Smooth muscle cell (in vitro differentiated cells): ENCODE results near the gene NT5M. TPM values are rescaled to one million over a fixed set of nuclear protein-coding genes. Genes with fewer than 3 reads are reported as not detected.

ENCODE experiments used
- DNase-seq: peaks from one replicate; lab custom pipeline; 2025; ENCODE audit not compliant: unreplicated experiment; lab: John Stamatoyannopoulos, UW
- H2AFZ ChIP-seq: fragments of 200-600 bp; sonication (generic); 2 replicates; pipeline ENCODE4 v1.6.0; 2016; ENCODE audit warnings: antibody characterized with exemption, low read depth, mild to moderate bottlenecking
- H3F3A ChIP-seq: fragments of 200-600 bp; sonication (generic); 2 replicates; pipeline ENCODE4 v1.6.0; 2017; ENCODE audit warnings: antibody characterized with exemption, low read depth
- H3K27ac ChIP-seq: fragments of 200-600 bp; sonication (generic); 2 replicates; pipeline ENCODE4 v1.5.1; 2016; ENCODE audit warnings: low read depth, mild to moderate bottlenecking
- H3K27me3 ChIP-seq: fragments of 200-600 bp; sonication (generic); 2 replicates; pipeline ENCODE4 v1.6.1; 2016; ENCODE audit warnings: low read depth, mild to moderate bottlenecking
- H3K36me3 ChIP-seq: fragments of 200-600 bp; sonication (generic); 2 replicates; pipeline ENCODE4 v1.5.1; 2016; ENCODE audit warnings: low read depth
- H3K4me1 ChIP-seq: fragments of 200-600 bp; sonication (generic); 2 replicates; pipeline ENCODE4 v1.5.1; 2016; ENCODE audit warnings: low read depth
- H3K4me2 ChIP-seq: fragments of 200-600 bp; sonication (generic); 2 replicates; pipeline ENCODE4 v1.6.0; 2016; ENCODE audit warnings: mild to moderate bottlenecking
- H3K4me3 ChIP-seq: fragments of 200-600 bp; sonication (generic); 2 replicates; pipeline ENCODE4 v1.5.1; 2016; ENCODE audit warnings: mild to moderate bottlenecking
- H3K79me2 ChIP-seq: fragments of 200-600 bp; sonication (generic); 2 replicates; pipeline ENCODE4 v1.6.0; 2016; ENCODE audit warnings: low read depth, mild to moderate bottlenecking
- H3K9ac ChIP-seq: fragments of 200-600 bp; sonication (generic); 2 replicates; pipeline ENCODE4 v1.6.0; 2016; ENCODE audit warnings: low read depth
- H3K9me3 ChIP-seq: fragments of 200-600 bp; sonication (generic); replicated peaks from 2 replicates; pipeline ENCODE4 v1.5.1; 2016; ENCODE audit warnings: low read depth
- H4K20me1 ChIP-seq: fragments of 200-600 bp; sonication (generic); 2 replicates; pipeline ENCODE4 v1.6.0; 2016; ENCODE audit warnings: low read depth
- CTCF ChIP-seq: fragments of 200-600 bp; sonication (generic); IDR thresholded peaks from 2 replicates; pipeline ENCODE4 v1.5.1; 2017; ENCODE audit warnings: borderline replicate concordance, mild to moderate bottlenecking, antibody characterized with exemption; ENCODE audit not compliant: insufficient read depth, poor library complexity, severe bottlenecking
- WGBS: methylation state at CpG from one replicate; pipeline ENCODE4 v1.1.7; 2016; ENCODE audit warnings: low lambda C conversion rate; 5-methylcytosine and 5-hydroxymethylcytosine counted together
- polyA plus RNA-seq: library from polyadenylated mRNA; unstranded; fragments of >200 nt; fragmentation: Nextera tagmentation; extraction: Ambion mirVana; gene quantifications from 2 replicates; pipeline ENCODE4 v1.2.1, GENCODE V29; 2016
- total RNA-seq: library from RNA; depleted of rRNA; stranded (reverse); fragments of >200 nt; gene quantifications from 2 replicates; pipeline ENCODE4 v1.2.3, GENCODE V29; 2014

Gene NT5M
- total and polyA plus RNA-seq, 2 experiments from 2014 or later: 2.5 to 6.1 TPM

GRCh38 chr17:17384291-17384615 is 81.1 kb downstream of the NT5M start:
- Histone ChIP-seq H3K27ac (no peak overlapping the region), H3K27me3 (no peaks in the 10 kb centered on the region)
- 95% methylated on average over 6 of the region's 6 CpGs for WGBS

GRCh38 chr17:17384961-17385360 is 81.8 kb downstream of the NT5M start:
- H3F3A ChIP-seq: no peaks in the 10 kb centered on the region
- H3K27ac ChIP-seq: no peak overlapping the region
- H2AFZ ChIP-seq: no peak overlapping the region
- DNase-seq: no peak
- no peaks in the 10 kb centered on the region for H3K27me3 ChIP-seq
- WGBS: 92% methylated on average over 8 of the region's 8 CpGs
- no peaks in the 10 kb centered on the region for H3K4me1 ChIP-seq
- no peak overlapping the region for H3K4me2 ChIP-seq
- TF ChIP-seq CTCF: no peak
- H3K4me3 ChIP-seq: no peak overlapping the region
- no peaks in the 10 kb centered on the region for H3K36me3 ChIP-seq
- H3K9me3 ChIP-seq: no peaks in the 10 kb centered on the region
- H3K9ac ChIP-seq: no peak overlapping the region
- H3K79me2 ChIP-seq: no peaks in the 10 kb centered on the region
- no peaks in the 10 kb centered on the region for H4K20me1 ChIP-seq

More at GRCh38 chr17:17384291-17384615, 81.1 kb downstream of the NT5M start:
- H3K79me2 ChIP-seq: no peaks in the 10 kb centered on the region
- H2AFZ ChIP-seq: no peak overlapping the region
- H3K36me3 ChIP-seq: no peaks in the 10 kb centered on the region
- H3F3A ChIP-seq: no peaks in the 10 kb centered on the region
- no peak overlapping the region for H3K4me2 ChIP-seq
- TF ChIP-seq CTCF: no peak
- H4K20me1 ChIP-seq: no peaks in the 10 kb centered on the region
- no peaks in the 10 kb centered on the region for H3K4me1 ChIP-seq
- DNase-seq: no peak
- no peak overlapping the region for H3K4me3 ChIP-seq
- no peaks in the 10 kb centered on the region for H3K9me3 ChIP-seq
- H3K9ac ChIP-seq: no peak overlapping the region

- no peaks in the 10 kb centered on the region for H3K36me3 ChIP-seq
- no peak overlapping the region for H3K4me3 ChIP-seq
- H3K4me2 ChIP-seq: no peak overlapping the region
- no peaks in the 10 kb centered on the region for H3K9me3 ChIP-seq
- H4K20me1 ChIP-seq: no peaks in the 10 kb centered on the region
- H3K4me1 ChIP-seq: no peaks in the 10 kb centered on the region
- WGBS: 39% methylated on average over 11 of the region's 11 CpGs
- DNase-seq: no peak
- H3K27me3 ChIP-seq: no peaks in the 10 kb centered on the region
- H3K9ac ChIP-seq: no peak overlapping the region
- no peak for TF ChIP-seq CTCF
- H3K27ac ChIP-seq: no peak overlapping the region
- H3F3A ChIP-seq: no peaks in the 10 kb centered on the region
- H3K79me2 ChIP-seq: no peaks in the 10 kb centered on the region
- H2AFZ ChIP-seq: no peak overlapping the region
These were observed 82.3 kb downstream of the NT5M start for GRCh38 chr17:17385491-17385890.

GRCh38 chr17:17386094-17386800 is 83.1 kb downstream of the NT5M start:
- no peaks in the 10 kb centered on the region for H3K4me1 ChIP-seq
- no peak overlapping the region for H3K4me2 ChIP-seq
- H3K27me3 ChIP-seq: no peaks in the 10 kb centered on the region
- WGBS: 92% methylated on average over 15 of the region's 15 CpGs
- H2AFZ ChIP-seq: no peak overlapping the region
- no peaks in the 10 kb centered on the region for H3F3A ChIP-seq
- no peak overlapping the region for H3K9ac ChIP-seq
- H3K36me3 ChIP-seq: no peaks in the 10 kb centered on the region
- no peak for DNase-seq
- H3K79me2 ChIP-seq: no peaks in the 10 kb centered on the region
- H3K27ac ChIP-seq: no peak overlapping the region
- H3K9me3 ChIP-seq: no peaks in the 10 kb centered on the region
- H3K4me3 ChIP-seq: no peak overlapping the region
- TF ChIP-seq CTCF: no peak
- H4K20me1 ChIP-seq: no peaks in the 10 kb centered on the region
